GM18499 (cell line): Measurements from ENCODE around the gene ATP2A2.

Source experiments
- ATAC-seq: cut with Tn5 transposase; IDR thresholded peaks from one replicate; pipeline ENCODE4 v1.9.1; 2021; ENCODE audit warnings: moderate number of reproducible peaks; ENCODE audit not compliant: insufficient read depth, unreplicated experiment

ATP2A2 gene

GRCh38 chr12:110287986-110288385, 6.9 kb downstream of the ATP2A2 start:
- ATAC-seq, result no peak

- no peak for ATAC-seq
Measured at GRCh38 chr12:110289044-110289710, 8.1 kb downstream of the ATP2A2 start.

GRCh38 chr12:110289711-110290078, 8.6 kb downstream of the ATP2A2 start:
- no peak for ATAC-seq

GRCh38 chr12:110301065-110301806, 20.2 kb downstream of the ATP2A2 start:
- no peak for ATAC-seq

DNA sequence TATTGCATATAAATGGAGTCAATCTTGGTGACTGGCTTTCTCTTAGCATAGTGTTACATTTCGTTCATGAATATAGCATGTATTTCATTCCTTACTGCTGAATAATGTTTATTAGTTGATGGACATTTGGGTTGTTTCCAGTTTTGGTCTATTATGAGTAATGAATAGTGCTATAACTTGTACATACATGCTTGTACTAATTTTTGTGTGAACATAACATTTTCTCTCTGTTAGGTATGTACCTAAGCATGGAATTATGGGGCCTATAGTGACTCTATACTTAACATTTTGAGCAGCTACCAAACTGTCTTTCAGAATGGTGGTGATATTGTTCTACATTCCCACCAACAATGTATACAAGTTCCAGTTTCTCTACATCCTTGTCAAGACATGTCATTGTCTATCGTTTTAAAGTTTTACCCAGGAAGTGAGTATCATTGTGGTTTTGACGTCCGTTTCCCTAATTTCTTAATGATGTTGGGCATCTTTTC, 23.1 kb downstream of the ATP2A2 start:
- ATAC-seq, result no peak

DNA sequence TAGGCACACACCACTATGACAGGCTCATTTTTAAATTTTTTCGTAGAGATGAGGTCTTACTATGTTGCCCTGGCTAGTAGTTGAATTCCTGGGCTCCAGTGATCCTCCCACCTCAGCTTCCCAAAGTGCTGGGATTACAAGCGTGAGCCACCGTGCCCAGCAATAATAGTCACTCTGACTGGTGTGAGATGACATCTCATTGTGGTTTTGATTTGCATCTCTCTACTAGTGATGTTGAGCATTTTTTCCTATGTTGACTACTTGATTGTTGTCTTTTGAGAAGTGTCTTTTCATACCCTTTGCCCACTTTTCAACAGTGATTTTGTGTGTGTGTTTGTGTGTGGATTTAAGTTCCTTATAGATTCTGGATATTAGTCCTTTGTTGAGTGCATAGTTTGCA, 26.3 kb downstream of the ATP2A2 start:
- no peak for ATAC-seq

GRCh38 chr12:110310763-110311162, 29.7 kb downstream of the ATP2A2 start:
- ATAC-seq, result no peak

DNA sequence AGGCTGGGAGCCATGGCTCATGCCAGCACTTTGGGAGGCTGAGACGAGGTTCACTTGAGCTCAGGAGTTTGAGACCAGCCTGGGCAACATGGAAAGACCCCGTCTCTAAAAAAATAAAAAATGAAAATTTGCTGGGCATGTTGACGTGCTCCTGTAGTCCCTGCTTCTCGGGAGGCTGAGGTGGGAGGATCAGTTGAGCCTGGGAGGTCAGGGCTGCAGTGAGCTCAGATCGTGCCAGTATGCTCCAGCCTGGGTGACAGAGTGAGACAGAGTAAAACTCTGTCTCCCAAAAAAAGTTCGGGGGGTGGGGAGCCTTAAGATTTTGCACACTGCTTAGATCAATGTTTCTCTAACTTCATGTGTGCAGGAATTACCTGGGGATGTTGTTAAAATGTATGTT, 30.9 kb downstream of the ATP2A2 start:
- ATAC-seq, result no peak

DNA sequence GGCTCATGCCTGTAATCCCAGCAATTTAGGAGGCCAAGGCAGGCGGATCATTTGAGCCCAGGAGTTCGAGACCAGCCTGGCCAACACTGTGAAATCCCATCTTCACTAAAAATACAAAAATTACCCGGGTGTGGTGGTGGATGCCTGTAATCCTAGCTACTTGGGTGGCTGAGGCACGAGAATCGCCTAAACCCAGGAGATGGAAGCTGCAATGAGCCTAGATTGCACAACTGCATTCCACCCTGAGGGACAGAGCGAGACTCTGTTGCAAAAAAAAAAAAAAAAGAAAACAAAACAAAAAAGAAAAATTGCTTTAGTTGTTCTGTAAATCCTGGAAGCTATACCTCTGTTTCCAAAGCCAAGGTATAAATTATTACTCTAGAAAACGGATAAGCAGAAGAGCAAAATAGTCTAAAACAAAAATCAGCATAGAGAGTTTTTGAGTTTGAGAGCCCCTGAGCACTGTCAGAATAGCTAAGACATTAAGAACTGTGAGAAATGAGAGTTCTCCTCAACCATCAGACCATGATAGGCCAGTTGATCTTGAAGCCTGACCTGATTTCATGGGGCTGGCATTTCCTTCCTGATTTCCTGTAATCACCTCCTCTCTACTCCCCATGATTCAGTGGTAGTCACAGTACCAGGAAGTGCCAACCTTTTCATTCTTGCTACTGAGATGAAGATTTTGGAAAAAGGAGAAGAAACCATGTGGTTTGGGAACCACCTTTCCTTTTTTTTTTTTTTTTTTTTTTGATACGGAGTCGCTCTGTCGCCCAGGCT, 31.7 kb downstream of the ATP2A2 start:
- ATAC-seq, result no peak

DNA sequence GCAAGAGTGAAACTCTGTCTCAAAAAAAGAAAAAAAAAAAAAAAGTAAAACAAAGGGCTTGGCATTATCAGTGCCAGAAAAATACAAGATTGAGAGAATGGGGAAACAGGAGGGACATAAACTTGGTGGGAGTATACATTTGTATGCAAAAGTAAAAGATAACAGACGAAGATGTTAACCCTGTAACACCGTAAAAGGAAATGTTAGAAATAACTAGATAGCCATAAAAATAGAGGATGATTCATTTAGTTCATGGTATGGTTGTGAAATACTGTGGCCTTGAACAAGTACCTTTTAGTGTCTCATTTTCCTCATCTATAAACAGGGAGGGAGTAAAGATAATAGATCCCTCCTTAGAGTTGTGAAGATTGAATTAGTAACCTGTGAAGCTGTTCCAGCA, 33.3 kb downstream of the ATP2A2 start:
- no peak for ATAC-seq

DNA sequence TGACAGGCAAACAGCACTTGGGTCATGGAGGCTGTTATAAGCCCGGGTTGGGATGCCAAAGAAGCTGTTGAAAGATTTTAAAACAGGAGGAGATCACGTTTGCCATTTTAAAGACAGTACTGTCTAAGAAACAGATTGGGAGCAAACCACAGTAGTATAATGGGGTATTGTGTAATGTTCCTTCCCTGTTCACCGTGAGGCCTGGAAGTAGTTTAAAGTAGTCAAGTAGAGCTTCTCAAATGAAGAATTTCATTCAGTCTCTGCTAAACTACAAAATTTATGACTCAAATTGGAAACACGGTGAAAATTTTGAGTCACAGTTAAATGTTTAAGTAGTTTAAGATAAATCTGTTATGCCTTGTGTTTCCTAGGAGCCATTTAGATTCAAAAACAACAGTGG, 35.8 kb downstream of the ATP2A2 start:
- ATAC-seq, result no peak

- no peak for ATAC-seq
Measured at GRCh38 chr12:110317911-110318310, 36.9 kb downstream of the ATP2A2 start.

GRCh38 chr12:110320550-110320949, 39.5 kb downstream of the ATP2A2 start:
- no peak for ATAC-seq

GRCh38 chr12:110329710-110330109, 48.7 kb downstream of the ATP2A2 start:
- ATAC-seq, result no peak

GRCh38 chr12:110330124-110330523, 49.1 kb downstream of the ATP2A2 start:
- ATAC-seq, result no peak

DNA sequence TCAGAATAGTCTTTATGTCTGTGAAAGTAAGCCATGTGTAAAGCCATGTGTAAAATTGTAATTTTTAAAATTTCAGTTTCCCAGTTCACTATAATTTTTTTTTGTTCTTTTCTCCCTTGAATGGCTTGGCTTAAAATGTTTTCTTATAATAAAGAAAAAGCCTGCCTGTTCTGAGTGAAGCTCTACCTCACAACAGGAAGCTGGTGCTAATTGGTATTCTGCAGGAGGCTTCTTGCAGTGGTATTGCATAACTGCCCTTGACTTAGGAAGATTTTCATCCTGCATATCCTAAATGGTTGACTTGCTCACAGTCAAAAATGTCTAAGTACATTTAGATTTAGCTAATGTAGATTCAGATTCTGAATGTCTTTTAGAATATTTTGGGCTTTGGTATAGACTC, 49.5 kb downstream of the ATP2A2 start:
- ATAC-seq, result no peak

- no peak for ATAC-seq
Measured at GRCh38 chr12:110333201-110333600, 52.2 kb downstream of the ATP2A2 start.

DNA sequence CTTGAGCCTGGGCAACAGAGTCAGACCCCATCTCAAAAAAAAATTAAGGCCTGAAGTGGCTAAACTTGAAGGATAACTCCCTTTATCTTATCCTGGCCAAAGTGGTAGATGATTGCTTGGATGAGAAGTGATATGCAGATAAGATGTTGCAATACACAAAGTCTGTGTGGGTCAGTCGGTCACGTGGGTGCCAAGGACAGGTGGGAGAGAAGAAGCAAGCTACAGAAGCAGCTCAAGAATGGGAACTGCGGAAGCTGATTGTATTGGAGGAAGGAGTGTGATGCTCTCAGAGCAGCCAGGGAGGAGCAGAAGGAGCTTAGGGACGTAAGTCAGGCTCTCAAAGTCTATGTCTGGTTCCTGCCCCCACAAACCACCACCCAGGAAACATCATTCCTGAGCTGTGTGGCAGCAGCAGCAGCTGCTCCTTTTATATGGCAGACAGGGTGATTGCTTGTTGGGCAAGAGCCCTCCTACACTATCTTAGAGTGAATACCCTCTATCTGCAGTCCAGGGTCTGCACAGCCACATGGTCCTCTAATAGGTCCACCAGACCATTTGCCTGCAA, 54.5 kb downstream of the ATP2A2 start:
- ATAC-seq, result no peak

DNA sequence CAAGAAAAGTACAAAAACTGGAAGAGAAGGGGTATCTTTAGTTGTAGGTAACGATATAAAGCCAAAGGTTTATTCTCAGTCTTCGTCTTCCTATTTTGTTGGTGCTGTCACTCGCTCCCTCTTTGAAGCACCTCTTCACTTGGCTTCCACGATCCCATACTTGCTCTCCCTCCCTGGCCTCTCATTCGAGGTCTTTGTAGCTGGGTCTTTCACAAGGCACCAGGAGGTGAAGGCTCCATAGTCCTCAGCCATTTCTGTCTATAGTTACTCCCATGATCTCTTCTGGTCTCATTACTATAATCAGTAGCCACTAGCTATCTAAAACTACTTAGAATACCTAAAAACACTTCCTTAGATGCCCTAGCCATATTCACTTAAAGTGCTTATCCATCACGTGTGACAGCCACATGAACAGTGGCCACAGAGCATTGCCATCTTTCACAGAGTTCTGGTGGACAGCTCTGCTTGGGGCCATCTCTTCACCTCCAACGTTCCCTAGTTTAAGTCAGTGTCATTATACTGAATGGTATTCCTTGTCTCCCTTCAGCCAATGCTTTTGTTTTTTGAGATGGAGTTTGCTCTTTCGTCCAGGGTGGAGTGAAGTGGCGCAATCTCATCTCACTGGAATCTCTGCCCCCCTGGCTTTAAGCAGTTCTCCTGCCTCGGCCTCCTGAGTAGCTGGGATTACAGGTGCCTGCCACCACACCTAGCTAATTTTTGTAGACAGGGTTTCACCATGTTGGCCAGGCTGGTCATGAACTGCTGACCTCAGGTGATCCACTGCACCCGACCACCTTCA, 57.1 kb downstream of the ATP2A2 start:
- ATAC-seq, result no peak

- no peak for ATAC-seq
Measured at GRCh38 chr12:110338754-110339153, 57.7 kb downstream of the ATP2A2 start.
